Stimulated activated CD8-positive, alpha-beta memory T cell treated with anti-CD3 and anti-CD28 coated beads, Interleukin-15, amount 100 ng/mL, for 4 hours (primary cell): ENCODE results near the gene TSPAN8.
"Not testable (repeated sequence)": the region's sequence is repeated elsewhere in the genome, so short reads cannot be mapped to it uniquely, and the experiment has no call there.

Experiments
- DNase-seq, 2 donors: peaks; one replicate each; pipeline ENCODE4 v3.0.0-alpha.2; 2020; ENCODE audit warnings: low read depth in 2 of 2

Gene TSPAN8

DNA sequence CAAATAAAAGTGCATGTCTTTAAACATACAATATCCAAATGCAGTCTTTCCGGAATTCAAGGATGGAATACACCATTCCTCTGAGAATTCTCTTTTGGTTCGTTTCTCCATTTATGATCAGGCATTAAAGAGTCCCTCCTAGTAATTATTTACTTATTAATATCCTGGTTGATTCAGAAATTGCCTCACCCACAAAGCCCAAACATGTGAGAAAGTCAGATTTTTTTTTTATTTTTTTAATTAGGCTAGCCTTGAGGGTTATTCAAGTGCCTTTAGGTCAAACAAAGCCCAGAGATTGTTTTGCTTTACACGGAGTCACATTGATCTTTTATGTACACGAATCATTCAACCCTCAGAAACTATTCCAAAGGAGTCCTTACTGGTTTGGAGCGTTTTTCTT is 6.4 kb upstream of the TSPAN8 start:
- no peak for DNase-seq

DNA sequence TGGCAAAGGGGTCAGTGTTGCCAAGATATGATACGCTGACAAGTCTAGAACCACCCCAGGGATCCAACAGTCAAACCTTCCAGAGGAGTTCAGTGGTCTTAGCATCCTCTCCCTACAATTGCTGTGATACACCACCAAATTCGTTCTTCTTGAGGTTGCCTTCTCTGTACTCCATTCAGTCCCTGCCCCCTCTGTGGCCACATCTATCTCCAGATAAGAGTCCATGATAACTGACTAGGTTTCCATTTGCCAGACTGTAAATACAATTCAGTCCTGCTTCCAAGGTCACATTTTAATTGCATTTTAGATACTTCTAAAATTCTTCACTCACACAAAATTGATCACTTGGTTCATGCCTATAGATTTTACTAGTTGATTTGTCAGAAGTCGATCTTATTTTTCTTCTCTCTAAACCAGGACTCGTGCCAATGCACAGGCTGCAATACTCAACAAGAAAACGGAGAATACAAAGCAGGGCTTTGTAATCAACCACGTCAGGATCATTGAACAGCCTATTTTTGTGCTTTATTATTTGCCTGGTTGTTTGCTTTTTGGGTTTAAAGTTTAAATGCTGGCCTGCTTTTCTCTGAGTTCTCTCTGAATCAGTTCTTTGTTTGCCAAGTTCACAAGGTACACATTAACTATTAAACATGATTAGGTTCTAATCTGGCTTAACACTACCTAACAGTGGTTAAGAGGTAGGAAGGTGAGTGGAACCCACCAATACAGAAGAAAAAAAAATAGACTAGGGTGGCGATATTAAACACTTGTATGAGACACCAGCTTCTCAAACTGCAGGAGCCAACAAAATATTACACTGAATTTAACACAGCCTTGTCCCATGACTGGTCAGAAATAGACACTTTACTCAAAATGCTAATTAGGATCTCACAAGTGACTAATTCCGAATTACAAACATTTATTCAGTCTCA is 5.3 kb upstream of the TSPAN8 start:
- no peak for DNase-seq

DNA sequence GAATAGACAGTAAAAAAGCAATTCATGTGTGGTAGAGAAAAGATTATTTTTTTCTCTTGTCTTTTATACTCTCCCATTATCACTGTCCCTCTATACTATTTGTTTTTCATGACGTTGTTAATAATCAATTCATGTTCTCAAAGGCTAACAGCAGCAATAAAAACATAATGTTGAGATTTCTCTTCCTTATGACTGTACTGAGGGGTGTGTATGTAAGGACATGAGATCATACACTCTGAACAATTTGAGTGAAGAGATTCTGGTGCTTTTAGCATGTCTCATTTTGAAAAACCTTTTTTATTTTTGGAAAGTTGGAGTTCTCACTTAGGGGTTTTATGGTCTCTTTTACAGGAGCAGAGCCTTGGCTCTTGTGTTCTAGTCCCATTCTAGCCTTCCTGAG is 3.8 kb upstream of the TSPAN8 start:
- no peak for DNase-seq

DNA sequence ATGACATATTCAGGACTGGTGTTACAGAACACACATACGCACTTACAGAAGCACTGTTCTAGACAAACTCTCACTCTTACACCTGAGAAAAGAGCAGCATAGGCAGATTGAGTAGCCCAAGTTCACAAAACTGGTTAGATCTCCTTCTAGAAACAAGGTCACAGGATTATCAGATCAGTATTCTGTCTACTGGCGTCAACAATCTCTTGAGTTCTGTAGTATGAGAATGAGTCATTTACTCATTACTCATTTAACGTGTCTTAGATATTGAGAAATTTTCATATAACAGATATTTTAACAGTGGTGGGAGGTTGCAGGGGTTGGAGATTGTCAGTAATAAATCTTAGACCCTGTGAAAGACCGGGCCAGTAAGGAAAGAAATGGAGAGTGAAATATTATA is 2.8 kb upstream of the TSPAN8 start:
- DNase-seq = no peak

DNA sequence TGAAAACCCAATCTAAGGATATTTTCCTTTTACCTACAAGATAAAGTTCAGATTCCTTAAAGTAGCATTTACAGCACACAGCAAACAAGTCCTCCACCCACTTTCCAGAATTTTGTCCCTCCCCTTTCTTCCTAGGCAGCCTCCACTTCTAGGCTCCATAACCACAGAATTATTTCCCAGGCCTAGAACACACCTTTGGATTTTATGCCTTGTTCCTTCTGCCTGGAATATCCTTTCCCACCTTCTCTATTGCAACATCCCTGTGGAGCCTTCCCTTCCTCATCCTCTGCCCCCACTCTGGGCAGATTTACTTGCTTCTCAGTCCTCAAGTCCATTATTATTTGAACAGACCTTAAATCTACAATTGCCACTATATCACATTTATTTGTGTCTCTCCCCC is 2.1 kb upstream of the TSPAN8 start:
- no peak for DNase-seq

DNA sequence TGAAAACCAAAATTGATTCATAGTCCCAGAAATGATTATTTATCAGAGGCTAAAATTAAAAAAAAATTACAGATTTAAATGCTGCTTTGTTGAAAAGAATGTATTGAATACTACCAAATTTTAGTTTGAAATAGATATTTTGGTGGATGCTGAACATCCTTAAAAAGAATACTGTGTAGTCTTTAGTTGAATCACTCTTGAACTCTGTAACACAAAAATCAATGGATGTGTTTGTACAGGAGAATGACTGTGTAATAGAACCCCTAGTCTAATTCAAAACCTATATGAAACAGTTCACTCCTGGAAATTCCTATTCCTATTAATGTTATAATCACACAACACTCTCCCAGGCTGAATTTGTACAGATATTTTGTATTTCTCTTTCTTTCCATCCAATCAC is 1.5 kb upstream of the TSPAN8 start:
- DNase-seq = no peak

DNA sequence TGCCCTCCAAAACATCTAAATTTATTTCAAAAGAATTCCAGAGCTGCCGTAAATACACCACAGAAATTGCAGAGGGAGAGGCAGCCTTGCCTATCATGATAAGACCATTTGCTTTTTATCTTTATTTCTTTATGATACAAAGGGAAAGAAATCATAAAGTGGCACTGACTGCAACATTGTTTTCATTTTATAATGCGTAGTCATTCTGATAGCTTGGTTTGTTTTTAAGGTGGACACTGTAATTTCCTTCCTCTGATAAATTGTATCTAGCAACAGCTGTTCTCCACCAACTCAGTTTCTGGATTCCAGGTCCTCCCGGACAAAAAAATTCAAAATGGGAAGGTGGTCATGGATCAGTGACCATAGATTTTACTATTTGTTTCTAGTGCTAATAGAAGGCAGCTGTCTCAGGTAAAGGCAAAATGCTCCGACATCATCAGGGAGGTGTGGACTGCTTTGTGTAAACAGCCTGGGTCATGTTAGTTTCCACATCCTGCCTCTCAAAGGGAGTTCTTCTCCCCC is 623 bp upstream of the TSPAN8 start:
- DNase-seq = no peak

DNA sequence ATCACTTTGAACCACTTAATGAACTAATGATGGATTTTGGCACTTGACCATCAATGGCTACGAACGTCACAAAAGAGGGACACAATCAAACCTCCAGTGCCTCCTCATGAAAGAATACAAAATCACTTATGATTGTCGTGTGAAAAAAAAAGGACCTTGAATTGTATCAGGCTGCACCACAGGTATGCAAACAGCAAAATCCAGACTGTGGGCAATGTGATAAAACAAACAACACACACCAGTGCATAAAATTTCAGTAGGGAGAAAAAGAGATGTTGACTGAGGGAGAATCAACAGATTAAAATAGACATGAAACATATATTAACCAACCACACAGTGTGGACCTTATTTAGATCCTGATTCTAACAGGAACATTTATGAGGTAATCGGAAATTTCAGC is 2.6 kb downstream of the TSPAN8 start:
- DNase-seq = no peak

DNA sequence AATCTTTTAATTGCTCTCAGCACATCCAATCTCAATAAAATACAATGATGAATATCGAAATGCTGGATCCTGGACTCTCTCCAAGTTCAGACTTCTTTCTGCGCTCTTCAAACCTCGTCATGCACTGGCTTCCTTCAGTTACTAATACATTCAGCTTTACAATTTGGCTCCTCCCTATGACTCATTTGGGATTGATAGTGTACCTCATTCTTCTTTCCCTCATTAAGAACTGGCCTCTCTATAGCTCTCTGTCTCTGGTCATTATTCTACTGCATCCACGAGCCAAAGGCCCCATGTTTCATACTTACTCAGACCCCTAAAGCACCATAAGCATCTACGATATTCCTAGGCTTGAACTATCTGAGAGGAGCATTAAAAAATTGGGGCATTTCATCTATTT is 4.9 kb downstream of the TSPAN8 start:
- DNase-seq = no peak

DNA sequence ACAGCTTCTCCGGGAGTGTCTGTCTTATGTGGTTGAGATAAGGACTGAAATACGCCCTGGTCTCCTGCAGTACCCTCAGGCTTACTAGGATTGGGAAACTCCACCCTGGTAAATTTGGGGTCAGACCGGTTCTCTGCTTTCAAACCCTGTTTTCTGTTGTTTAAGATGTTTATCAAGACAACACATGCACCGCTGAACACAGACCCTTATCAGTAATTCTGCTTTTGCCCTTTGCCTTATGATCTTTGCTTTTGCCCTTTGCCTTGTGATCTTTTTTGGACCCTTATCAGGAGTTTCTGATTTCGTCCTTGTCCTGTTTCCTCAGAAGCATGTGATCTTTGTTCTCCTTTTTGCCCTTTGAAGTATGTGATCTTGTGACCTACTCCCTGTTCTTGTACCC is 7.8 kb downstream of the TSPAN8 start:
- DNase-seq = not testable (repeated sequence)

DNA sequence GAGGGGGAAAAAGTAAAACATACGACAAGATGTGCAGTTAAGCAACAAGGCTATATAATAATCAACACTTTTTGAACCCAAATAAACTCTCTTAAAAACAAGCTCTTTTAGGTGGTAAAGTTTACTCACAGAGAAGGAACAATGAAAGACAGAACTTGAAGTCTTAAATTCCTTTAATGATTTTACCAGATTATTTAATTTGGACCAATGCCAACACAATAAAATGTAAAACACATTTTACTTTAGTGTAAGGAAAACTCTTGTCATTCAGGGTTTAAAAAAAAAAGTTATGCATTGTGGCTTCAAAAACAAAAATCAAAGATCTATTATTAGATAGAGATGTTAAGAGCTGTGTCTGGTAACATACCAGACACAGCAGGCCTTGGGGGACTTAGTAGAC is 13.1 kb downstream of the TSPAN8 start:
- no peak for DNase-seq

DNA sequence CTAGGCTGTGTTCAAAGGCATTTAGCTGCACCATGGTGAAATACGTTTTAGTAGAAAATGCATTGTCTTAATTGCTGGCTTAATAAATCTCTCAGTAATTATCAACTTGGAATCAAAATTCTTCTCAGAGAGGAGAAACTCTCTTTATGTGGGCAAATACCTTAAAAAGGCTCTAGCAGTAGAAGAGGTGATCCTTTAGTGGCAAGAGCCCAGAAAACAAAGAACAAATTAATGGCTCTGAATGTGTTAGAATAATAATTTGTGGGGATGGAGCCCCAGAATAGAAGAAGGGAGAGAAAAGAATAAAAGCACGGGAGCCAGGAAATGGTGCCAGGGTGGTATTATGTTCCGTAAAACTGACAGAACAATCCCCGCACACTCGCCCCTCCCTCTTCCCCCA is 14.8 kb downstream of the TSPAN8 start:
- no peak for DNase-seq

DNA sequence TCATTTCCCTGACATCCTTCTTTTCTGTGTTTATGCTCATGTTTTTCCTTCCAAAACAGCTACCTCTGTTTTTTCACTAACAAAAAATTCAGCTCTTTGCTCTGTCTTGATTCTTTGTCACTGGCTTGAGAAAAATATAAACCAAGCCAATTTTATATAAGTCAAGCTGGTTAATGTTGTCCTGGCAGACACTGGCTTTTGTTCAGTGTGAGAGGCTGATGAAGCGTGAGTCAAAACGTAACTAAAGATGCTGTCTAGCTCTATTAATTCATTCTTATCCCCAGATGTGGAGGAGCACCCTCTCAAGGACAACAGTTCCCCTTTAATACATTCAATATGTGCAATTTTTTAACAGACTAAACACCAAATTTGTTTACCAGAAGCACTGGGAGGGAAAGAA is 15.8 kb downstream of the TSPAN8 start:
- DNase-seq = no peak

DNA sequence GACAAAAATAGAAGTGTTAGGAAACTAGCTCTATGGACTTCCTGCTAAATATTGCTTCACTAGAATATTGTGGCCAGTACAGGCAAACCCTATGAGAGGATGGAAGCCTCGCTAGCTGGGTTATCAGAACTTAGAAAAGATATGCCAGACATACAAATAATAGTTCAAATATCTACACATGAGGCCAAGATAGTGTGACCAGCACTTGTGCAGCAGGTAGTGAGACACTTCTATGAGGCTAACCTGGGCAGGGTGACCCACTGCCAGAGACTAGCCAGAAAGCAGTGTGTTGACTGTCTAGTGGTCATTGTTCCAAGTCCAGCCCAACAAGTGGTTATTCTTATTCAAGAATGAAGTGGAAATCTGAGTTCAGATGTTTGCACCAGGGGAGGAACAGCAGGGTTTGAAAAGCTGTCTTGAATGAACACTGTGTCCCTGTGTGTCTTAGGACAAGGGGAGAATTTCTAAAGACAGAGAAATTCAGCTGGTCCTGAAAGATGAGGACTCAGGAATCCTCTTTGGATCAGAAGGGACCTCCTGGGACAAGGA is 16.3 kb downstream of the TSPAN8 start:
- DNase-seq = no peak

DNA sequence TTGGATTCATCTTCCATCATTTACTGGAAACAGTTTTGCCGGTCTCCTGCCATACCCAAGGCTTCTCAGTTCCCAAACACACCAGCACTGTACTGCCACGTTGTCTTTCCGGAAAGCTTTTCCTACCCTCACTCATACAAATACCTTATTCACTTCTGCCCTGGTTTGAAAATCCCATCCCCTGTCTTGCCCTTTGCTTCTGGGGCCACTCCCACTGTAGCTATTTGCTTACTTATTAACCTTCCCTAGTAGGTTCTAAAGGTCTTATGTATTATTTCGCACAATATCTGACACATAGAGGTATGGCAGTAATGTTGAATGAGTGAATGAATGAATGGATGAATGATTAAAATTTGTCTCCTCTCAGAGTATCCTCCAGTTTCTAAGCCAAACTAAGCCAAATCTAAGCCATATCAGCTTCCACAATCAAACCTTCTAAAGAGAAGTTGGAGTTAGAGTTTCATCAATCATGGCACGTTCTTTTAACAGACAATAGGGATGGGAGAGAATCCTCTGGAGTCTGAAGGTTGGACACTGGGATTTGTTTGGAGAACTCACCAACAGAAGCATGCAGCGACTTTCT is 18.6 kb downstream of the TSPAN8 start:
- no peak for DNase-seq

DNA sequence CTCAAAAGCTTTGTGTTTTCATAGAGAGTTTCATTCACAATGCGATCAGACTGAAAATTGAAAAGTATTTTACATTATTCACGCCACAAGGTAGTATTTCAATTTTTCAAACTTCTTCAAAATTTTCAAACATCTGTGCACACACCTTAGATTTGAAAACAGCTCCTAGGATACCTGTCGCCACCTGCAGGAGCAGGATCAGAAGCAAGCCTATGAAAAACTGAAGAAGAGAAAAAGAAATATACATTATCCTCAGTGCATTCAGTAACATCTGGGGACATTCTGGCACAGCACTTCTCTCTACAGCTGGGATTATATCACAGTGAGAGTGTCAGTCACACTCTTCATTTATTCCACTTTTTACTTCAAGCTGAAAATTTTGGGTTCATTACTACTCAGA is 19.8 kb downstream of the TSPAN8 start:
- no peak for DNase-seq

DNA sequence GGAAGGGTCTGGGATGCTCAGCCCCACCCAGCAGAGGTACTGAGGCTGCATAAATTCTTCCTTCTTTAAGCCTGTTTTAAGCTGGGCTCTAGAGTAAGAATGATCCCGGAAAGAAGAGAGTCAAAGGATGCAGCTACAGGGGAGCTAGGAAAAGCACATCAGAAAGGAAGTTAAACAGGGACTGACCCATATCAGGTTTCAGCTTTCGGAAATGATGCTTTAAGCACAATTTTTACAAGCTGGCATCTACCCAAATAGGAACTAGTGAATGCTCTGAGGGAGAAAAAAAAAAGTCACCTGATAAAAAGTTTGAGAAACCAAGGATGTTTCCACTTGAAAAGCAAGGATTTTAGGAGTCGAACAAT is 22.0 kb downstream of the TSPAN8 start:
- DNase-seq = no peak

DNA sequence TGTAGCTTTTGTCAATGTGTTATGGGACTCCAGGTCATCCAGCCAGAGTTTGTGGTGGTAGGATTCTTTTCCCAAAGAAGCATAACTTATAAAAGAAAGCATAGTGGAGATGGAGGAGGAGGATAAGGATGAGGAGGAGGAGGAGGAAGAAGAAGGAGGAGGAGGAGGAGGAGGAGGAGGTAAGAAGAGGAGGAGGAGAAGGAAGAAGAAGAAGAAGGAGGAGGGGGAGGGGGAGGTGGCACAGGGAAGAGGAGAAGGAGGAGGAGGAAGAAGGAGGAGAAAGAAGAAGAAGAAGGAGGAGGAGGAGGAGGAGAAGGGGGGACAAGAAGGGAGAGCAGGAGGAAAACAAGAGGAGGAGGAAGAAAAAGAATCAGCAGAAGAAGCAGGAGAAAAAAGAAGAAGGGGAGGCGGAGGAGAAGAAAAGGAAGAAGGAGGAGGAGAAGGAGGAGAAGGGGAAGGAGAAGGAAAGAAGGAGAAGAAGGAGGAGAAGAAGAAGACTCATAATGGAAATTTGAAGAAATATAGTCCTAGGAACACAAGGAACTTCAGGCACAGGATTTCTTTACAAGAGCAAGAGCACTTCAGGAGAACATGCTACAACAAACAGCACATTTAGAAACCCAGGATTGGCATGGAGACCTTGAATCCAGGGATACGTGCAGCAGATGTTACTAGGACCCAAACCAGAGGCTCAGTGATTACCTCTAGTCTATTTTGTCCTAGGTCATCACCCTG is 22.6 kb downstream of the TSPAN8 start:
- no peak for DNase-seq

DNA sequence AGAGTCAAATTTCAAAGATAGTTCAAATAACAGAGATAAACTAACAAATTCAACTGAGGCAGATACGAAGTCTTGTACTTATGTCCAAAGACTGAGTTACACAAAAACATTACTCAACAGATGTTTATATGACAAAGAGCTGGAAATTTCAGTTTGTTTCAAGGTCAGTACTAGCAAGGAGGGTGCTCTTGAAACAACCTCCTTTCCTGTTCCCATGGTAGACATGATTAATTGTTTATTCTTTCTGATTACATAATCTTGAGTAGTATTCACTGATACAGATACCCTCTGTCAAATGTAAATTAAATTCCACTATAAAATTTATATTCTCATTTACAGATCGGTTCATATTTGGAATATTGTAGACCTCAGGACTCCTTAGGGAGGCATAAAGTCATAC is 23.4 kb downstream of the TSPAN8 start:
- DNase-seq = no peak

DNA sequence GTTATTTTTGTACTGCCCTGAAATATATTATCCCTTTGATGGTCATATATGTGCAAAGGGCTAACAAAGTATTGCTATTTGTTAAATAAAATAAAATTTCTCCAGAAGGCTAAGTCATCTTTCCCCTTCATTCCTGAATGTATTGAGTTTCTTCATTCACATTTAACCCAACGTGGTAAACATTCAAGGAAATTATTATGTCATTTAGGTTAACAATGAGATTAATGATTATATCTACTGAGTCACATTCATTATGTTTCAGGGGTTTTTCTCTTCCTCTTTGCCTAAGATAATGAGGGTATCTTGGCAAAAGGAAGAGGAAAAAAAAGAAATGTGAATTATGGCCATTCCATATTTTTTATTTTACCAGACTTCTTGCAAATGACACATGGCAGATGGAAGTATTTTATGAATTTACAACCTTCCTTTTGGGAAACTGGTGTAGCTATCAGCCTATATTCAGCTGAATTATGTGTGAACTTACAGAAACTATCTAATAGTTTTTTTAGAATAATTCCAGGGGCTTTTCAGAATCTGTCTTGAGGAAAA is 27.2 kb downstream of the TSPAN8 start:
- no peak for DNase-seq

DNA sequence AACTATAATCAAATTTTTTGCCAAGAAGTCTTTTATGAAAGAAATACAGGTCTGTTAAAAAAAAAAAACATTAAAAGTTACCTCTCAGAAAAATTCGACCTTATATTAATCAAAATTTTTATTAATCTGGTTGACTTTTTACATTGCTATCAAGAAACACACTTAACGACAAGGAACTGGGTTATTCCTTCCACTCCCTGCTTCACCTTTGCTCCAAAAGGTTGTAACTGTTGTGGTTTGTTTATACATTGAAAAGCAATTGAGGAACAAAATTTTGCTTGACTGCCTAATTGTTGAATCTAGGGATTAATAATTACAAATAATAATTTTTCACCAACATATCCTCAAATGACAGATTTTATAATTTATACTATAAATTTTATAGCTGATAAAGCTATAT is 28.4 kb downstream of the TSPAN8 start:
- DNase-seq = no peak

DNA sequence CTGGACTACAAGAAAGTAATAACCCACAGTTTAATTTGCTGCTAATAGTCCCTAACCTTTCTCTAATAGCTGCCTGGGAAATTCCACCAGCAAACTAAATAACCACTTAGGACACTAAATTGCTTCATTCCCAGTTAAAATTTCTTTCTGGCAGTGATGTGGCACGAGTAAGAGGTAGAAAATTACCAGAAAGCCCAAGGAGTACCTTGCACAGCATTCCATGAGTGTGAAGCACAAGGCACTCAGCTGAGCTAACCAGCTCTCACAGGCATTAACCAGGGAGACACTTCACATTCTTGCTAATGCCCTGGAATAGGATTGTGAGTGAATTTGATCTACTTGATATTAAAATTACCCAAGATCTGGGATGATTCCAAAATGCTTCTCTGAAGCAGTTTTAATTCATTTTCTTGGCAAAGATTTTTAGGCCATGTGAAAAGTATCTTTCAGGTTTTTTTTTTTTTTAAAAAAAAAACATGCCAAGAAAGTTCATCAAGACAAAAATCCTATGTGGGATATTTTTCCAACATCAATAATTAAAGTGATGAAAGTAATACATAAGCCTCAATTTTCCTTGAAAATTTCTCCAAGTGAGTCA is 29.5 kb downstream of the TSPAN8 start:
- no peak for DNase-seq
